Activated CD8-positive, alpha-beta T cell treated with anti-CD3 and anti-CD28 coated beads for 36 hours (primary cell): Measurements from ENCODE around the gene MYO9A. TPM values are rescaled to one million over a fixed set of nuclear protein-coding genes. Genes with fewer than 3 reads are reported as not detected.

Experiments used
- ATAC-seq: fragments of 200-7000 bp; cut with Tn5 transposase; one replicate; pipeline ENCODE4 v1.10.0; 2021; ENCODE audit warnings: mild to moderate bottlenecking, moderate library complexity
- CTCF ChIA-PET: fragments of 350-600 bp; sonication (Branson Sonifier 250); formaldehyde crosslinking; loops from one replicate; lab custom pipeline; 2021; ENCODE audit warnings: antibody characterized with exemption; lab: Charles Lee
- POLR2A ChIA-PET: fragments of 350-600 bp; sonication (Branson Sonifier 250); formaldehyde crosslinking; loops from one replicate; lab custom pipeline; 2021; ENCODE audit warnings: antibody characterized with exemption; lab: Charles Lee
- DNase-seq: peaks from one replicate; pipeline ENCODE4 v3.0.0-alpha.2; 2020
- H3K27ac Mint-ChIP-seq: one replicate; pipeline ENCODE4 v1.8.0; 2021; ENCODE audit warnings: mild to moderate bottlenecking, mixed read lengths
- H3K27me3 Mint-ChIP-seq: one replicate; pipeline ENCODE4 v1.8.0; 2021; ENCODE audit warnings: mixed read lengths
- H3K36me3 Mint-ChIP-seq: one replicate; pipeline ENCODE4 v1.8.0; 2021; ENCODE audit warnings: low read depth, mixed read lengths
- H3K4me1 Mint-ChIP-seq: one replicate; pipeline ENCODE4 v1.8.0; 2021; ENCODE audit warnings: low read depth, mixed read lengths
- H3K4me3 Mint-ChIP-seq: one replicate; pipeline ENCODE4 v1.8.0; 2021; ENCODE audit warnings: mild to moderate bottlenecking, moderate library complexity, mixed read lengths
- H3K9me3 Mint-ChIP-seq: one replicate; pipeline ENCODE4 v1.8.0; 2021; ENCODE audit warnings: mixed read lengths
- intact Hi-C: fragments of 100-400 bp; cut with micrococcal nuclease; formaldehyde crosslinking; loops from one replicate; pipeline ENCODE4 v1.10.0; 2022
- total RNA-seq, 2 experiments: library from RNA; stranded (reverse); gene quantifications; one replicate each; pipeline ENCODE4 v1.2.3, GENCODE V29; 2021
- TF ChIP-seq, protein P1 (sequence below): fragments of 200-600 bp; IDR thresholded peaks from one replicate; pipeline ENCODE4 v1.8.0; 2022; ENCODE audit warnings: antibody characterized with exemption, mild to moderate bottlenecking

MYO9A gene
- total RNA-seq, 2 experiments from 2014 or later: 16.8 to 18.7 TPM

DNA sequence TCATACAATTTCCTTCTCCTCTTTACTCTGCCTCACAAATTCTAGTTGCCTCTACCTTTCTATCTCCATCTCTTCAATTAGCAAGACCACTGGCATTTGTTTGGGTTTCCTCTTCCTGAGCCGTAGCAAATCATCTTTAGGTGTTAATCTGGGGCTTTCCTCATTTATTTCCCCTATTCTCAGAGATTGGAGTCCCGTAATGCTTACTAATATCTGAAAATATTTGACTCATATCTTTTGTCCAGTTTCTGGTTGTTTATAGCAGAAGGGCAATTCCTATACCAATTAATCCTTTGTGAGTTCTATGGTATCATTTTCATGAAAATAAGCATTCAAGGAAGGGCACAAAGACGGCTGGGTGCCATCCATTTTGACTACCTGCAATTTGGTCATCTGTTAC lies 203.9 kb downstream of the MYO9A start:
- TF ChIP-seq, protein P1, sequence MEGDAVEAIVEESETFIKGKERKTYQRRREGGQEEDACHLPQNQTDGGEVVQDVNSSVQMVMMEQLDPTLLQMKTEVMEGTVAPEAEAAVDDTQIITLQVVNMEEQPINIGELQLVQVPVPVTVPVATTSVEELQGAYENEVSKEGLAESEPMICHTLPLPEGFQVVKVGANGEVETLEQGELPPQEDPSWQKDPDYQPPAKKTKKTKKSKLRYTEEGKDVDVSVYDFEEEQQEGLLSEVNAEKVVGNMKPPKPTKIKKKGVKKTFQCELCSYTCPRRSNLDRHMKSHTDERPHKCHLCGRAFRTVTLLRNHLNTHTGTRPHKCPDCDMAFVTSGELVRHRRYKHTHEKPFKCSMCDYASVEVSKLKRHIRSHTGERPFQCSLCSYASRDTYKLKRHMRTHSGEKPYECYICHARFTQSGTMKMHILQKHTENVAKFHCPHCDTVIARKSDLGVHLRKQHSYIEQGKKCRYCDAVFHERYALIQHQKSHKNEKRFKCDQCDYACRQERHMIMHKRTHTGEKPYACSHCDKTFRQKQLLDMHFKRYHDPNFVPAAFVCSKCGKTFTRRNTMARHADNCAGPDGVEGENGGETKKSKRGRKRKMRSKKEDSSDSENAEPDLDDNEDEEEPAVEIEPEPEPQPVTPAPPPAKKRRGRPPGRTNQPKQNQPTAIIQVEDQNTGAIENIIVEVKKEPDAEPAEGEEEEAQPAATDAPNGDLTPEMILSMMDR: no peak
- ATAC-seq (no peak), DNase-seq (no peak)
- H3K4me3 Mint-ChIP-seq: no peak overlapping the region
- intact Hi-C loops: no loop called here
- peaks cover 10% of the 10 kb centered on the region for H3K36me3 Mint-ChIP-seq
- no peaks in the 10 kb centered on the region for H3K4me1 Mint-ChIP-seq
- POLR2A ChIA-PET: interaction anchor here (0.6 to 0.7 kb wide), 2 partner anchors 28 to 109 kb away, joined by 3 read pairs; no protein-coding TSS in a partner anchor
- H3K9me3 Mint-ChIP-seq: no peaks in the 10 kb centered on the region
- H3K27ac Mint-ChIP-seq: no peak overlapping the region
- no peaks in the 10 kb centered on the region for H3K27me3 Mint-ChIP-seq
- CTCF ChIA-PET: no interaction called here

DNA sequence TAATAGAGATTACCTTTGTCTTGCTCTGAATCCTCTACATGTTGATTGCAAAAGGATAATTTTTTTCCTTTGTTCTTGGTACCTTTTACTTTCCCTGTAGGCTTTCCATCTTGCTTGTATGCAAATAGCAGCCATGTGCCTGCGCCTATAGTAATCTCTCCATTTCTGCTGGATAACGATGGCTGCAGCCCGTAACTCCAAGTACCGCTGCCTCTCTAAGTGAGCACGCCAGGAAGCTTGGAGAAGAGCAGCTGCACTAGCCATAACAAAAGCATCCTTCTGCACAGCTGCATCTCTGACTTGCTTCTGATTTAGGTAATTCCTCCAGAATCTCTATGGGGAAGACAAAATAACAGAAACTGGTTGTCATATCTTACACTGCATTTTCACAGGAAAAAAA lies 218.3 kb downstream of the MYO9A start:
- Mint-ChIP-seq H3K4me1 (no peaks in the 10 kb centered on the region), H3K27me3 (no peaks in the 10 kb centered on the region), H3K36me3 (peaks cover 18% of the 10 kb centered on the region), H3K27ac (no peak overlapping the region), H3K4me3 (no peak overlapping the region), H3K9me3 (no peaks in the 10 kb centered on the region)
- TF ChIP-seq, protein P1: no peak
- no peak for ATAC-seq
- intact Hi-C loops: no loop called here
- no peak for DNase-seq
- ChIA-PET POLR2A (no interaction called here), CTCF (no interaction called here)

DNA sequence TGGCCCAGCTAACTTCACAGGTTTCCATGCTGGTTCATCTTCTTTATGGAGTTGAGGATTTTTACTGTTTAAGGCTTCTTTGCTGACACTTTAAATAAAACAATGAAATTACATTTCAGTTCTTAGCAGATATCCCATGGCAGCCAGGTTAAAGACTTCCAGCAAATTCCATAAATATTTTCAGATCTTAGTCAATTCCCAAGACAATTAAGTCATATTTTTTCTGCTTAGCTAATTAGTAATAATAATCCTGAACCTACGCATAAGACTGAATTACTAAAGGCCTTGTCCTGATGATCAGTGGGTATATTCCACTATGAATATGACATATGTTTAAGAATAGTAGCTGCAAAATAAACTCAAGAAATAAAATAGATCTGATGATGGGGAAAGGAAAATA lies 224.3 kb downstream of the MYO9A start:
- H3K4me3 Mint-ChIP-seq: no peak overlapping the region
- DNase-seq (no peak), ATAC-seq (no peak)
- H3K36me3 Mint-ChIP-seq: peaks cover 19% of the 10 kb centered on the region
- intact Hi-C loops: no loop called here
- H3K27me3 Mint-ChIP-seq: no peaks in the 10 kb centered on the region
- H3K9me3 Mint-ChIP-seq: no peaks in the 10 kb centered on the region
- ChIA-PET CTCF (no interaction called here), POLR2A (no interaction called here)
- H3K4me1 Mint-ChIP-seq: no peaks in the 10 kb centered on the region
- TF ChIP-seq, protein P1: no peak
- H3K27ac Mint-ChIP-seq: no peak overlapping the region

DNA sequence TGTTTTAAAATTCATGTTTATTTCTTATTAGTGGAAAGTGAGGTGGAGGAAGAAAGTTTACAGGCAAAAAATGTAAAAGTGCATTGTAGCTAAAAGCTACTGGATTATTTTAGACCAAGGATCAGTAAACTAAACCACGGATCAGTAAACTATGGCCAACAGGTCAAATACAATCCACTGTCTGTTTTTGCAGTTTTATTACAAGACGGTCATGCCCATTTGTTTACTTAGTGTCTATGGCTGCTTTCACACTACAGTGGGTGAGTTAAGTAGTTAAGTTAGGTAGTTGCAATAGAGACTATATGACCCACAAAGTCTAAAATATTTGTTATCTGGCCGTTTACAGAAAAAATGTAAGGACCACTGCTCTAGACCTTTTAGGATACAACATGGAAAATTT lies 225.6 kb downstream of the MYO9A start:
- ATAC-seq (no peak), DNase-seq (no peak)
- TF ChIP-seq, protein P1: no peak
- Mint-ChIP-seq H3K27ac (no peak overlapping the region), H3K36me3 (peaks cover 13% of the 10 kb centered on the region), H3K27me3 (no peaks in the 10 kb centered on the region), H3K4me3 (no peak overlapping the region), H3K4me1 (no peaks in the 10 kb centered on the region), H3K9me3 (no peaks in the 10 kb centered on the region)
- ChIA-PET POLR2A (no interaction called here), CTCF (interaction anchor here (1.1 kb wide), 1 partner anchor 17 kb away, joined by 3 read pairs; no protein-coding TSS in a partner anchor)
- intact Hi-C loops: no loop called here

DNA sequence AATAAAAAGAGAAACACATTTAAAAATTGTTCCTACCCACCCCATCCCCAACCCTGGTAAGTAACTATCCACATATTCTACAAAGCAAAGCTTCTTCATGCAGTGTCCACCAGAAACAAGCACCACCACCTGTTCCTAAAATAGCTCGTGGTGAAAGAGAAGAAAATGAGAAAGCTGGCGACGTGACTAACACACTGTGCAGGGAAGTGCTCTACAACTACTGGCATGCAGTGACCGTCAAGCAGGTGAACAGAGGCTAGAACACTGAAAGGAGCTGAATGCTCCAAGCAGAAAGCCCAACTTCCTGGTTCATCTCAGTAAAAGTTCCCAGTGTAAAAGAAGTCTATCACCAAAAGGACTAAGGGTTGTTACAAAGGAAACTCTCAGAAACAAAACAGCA lies 226.9 kb downstream of the MYO9A start:
- Mint-ChIP-seq H3K4me3 (no peak overlapping the region), H3K9me3 (no peaks in the 10 kb centered on the region), H3K27me3 (no peaks in the 10 kb centered on the region), H3K27ac (no peak overlapping the region), H3K4me1 (no peaks in the 10 kb centered on the region), H3K36me3 (peaks cover 12% of the 10 kb centered on the region)
- ChIA-PET POLR2A (no interaction called here), CTCF (interaction anchor here (1.3 kb wide), 1 partner anchor 265 kb away, joined by 5 read pairs; no protein-coding TSS in a partner anchor)
- TF ChIP-seq, protein P1: no peak
- DNase-seq: no peak
- intact Hi-C loops: no loop called here
- ATAC-seq: no peak
